ENCODE results near the gene AADACL2. TPM values are rescaled to one million over a fixed set of nuclear protein-coding genes. Genes with fewer than 3 reads are reported as not detected.

AADACL2 gene
- total and polyA plus RNA-seq, 2 donors (not counting 1 experiment from before 2014, with no cell fraction given) = not detected

- Histone ChIP-seq H3K4me2 (replicated peaks; ENCODE audit: low read depth, low read length, poor library complexity, severe bottlenecking) (no peak overlapping the region), H3K4me3 (ENCODE audit: control extremely low read depth in 1 of 5, extremely low read depth in 1 of 5, insufficient read depth in 1 of 5, low read depth in 2 of 5, low read length in 4 of 5) (no peak overlapping the region), H3K9me3 (ENCODE audit: control extremely low read depth in 1 of 3, control insufficient read depth in 2 of 3, insufficient read depth in 1 of 3, low read length in 2 of 3) (no peaks in the 10 kb centered on the region), H3K27me3 (replicated peaks in 1 of 4; ENCODE audit: control extremely low read depth in 1 of 4, control insufficient read depth in 3 of 4, insufficient read depth in 4 of 4, low read length in 3 of 4) (no peaks in the 10 kb centered on the region), H3K36me3 (replicated peaks in 1 of 2; ENCODE audit: control extremely low read depth in 1 of 2, control insufficient read depth in 1 of 2, extremely low read depth in 1 of 2, insufficient read depth in 2 of 2, low read length in 1 of 2) (no peaks in the 10 kb centered on the region), H3K27ac (ENCODE audit: low read length in 2 of 2) (no peak overlapping the region), H2AFZ (ENCODE audit: insufficient read depth, low read depth, low read length, poor library complexity, severe bottlenecking) (no peak overlapping the region), H4K20me1 (ENCODE audit: control insufficient read depth, insufficient read depth, low read length, poor library complexity, severe bottlenecking) (no peaks in the 10 kb centered on the region), H3K9ac (ENCODE audit: low read length) (no peak overlapping the region), H3K4me1 (ENCODE audit: control insufficient read depth in 2 of 2, insufficient read depth in 2 of 2, low read length in 2 of 2) (no peaks in the 10 kb centered on the region), H3K79me2 (ENCODE audit: control insufficient read depth, insufficient read depth, low read length) (no peaks in the 10 kb centered on the region)
- ATAC-seq (ENCODE audit: low read depth) (no peak), DNase-seq (no peak)
- H3K27ac Mint-ChIP-seq = no peak overlapping the region
- no peak overlapping the region for H3K4me3 Mint-ChIP-seq
- ChIA-PET POLR2A (no interaction called here), CTCF (no interaction called here)
- intact Hi-C loops (cut with micrococcal nuclease) = no loop called here
- TF ChIP-seq EZH2 (IDR thresholded peaks at IDR 0.05; ENCODE audit: borderline replicate concordance, insufficient read depth, low read depth, low read length, poor library complexity, severe bottlenecking) = no peak
- TF ChIP-seq, protein P1, sequence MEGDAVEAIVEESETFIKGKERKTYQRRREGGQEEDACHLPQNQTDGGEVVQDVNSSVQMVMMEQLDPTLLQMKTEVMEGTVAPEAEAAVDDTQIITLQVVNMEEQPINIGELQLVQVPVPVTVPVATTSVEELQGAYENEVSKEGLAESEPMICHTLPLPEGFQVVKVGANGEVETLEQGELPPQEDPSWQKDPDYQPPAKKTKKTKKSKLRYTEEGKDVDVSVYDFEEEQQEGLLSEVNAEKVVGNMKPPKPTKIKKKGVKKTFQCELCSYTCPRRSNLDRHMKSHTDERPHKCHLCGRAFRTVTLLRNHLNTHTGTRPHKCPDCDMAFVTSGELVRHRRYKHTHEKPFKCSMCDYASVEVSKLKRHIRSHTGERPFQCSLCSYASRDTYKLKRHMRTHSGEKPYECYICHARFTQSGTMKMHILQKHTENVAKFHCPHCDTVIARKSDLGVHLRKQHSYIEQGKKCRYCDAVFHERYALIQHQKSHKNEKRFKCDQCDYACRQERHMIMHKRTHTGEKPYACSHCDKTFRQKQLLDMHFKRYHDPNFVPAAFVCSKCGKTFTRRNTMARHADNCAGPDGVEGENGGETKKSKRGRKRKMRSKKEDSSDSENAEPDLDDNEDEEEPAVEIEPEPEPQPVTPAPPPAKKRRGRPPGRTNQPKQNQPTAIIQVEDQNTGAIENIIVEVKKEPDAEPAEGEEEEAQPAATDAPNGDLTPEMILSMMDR (IDR thresholded peaks at IDR 0.05) = no peak
- no CpG with 5 or more reads among the region's 1 CpG for WGBS (ENCODE audit: insufficient coverage)
- no peaks in the 10 kb centered on the region for H3K9me3 Mint-ChIP-seq (ENCODE audit: insufficient read depth)
- no peaks in the 10 kb centered on the region for H3K4me1 Mint-ChIP-seq
- no peaks in the 10 kb centered on the region for H3K27me3 Mint-ChIP-seq
These were observed 45.2 kb upstream of the AADACL2 start for GRCh38 chr3:151688571-151688970.

GRCh38 chr3:151690645-151691044 is 43.1 kb upstream of the AADACL2 start:
- Histone ChIP-seq H3K36me3 (replicated peaks in 1 of 2; ENCODE audit: control extremely low read depth in 1 of 2, control insufficient read depth in 1 of 2, extremely low read depth in 1 of 2, insufficient read depth in 2 of 2, low read length in 1 of 2) (no peaks in the 10 kb centered on the region), H3K27me3 (replicated peaks in 1 of 4; ENCODE audit: control extremely low read depth in 1 of 4, control insufficient read depth in 3 of 4, insufficient read depth in 4 of 4, low read length in 3 of 4) (no peaks in the 10 kb centered on the region), H3K27ac (ENCODE audit: low read length in 2 of 2) (no peak overlapping the region), H4K20me1 (ENCODE audit: control insufficient read depth, insufficient read depth, low read length, poor library complexity, severe bottlenecking) (no peaks in the 10 kb centered on the region), H3K4me1 (ENCODE audit: control insufficient read depth in 2 of 2, insufficient read depth in 2 of 2, low read length in 2 of 2) (no peaks in the 10 kb centered on the region), H3K4me3 (ENCODE audit: control extremely low read depth in 1 of 5, extremely low read depth in 1 of 5, insufficient read depth in 1 of 5, low read depth in 2 of 5, low read length in 4 of 5) (no peak overlapping the region), H2AFZ (ENCODE audit: insufficient read depth, low read depth, low read length, poor library complexity, severe bottlenecking) (no peak overlapping the region), H3K9ac (ENCODE audit: low read length) (no peak overlapping the region), H3K9me3 (ENCODE audit: control extremely low read depth in 1 of 3, control insufficient read depth in 2 of 3, insufficient read depth in 1 of 3, low read length in 2 of 3) (no peaks in the 10 kb centered on the region), H3K4me2 (replicated peaks; ENCODE audit: low read depth, low read length, poor library complexity, severe bottlenecking) (no peak overlapping the region), H3K79me2 (ENCODE audit: control insufficient read depth, insufficient read depth, low read length) (no peaks in the 10 kb centered on the region)
- Mint-ChIP-seq H3K27ac (no peak overlapping the region), H3K4me3 (no peak overlapping the region), H3K9me3 (ENCODE audit: insufficient read depth) (no peaks in the 10 kb centered on the region), H3K4me1 (no peaks in the 10 kb centered on the region), H3K27me3 (no peaks in the 10 kb centered on the region)
- CTCF ChIA-PET = no interaction called here
- ATAC-seq (ENCODE audit: low read depth) (no peak), DNase-seq (no peak)
- WGBS (ENCODE audit: insufficient coverage) = no CpG with 5 or more reads among the region's 1 CpG
- POLR2A ChIA-PET = no interaction called here
- no peak for TF ChIP-seq EZH2 (IDR thresholded peaks at IDR 0.05; ENCODE audit: borderline replicate concordance, insufficient read depth, low read depth, low read length, poor library complexity, severe bottlenecking)
- TF ChIP-seq, protein P1 (IDR thresholded peaks at IDR 0.05) = no peak
- intact Hi-C loops (cut with micrococcal nuclease) = no loop called here

Measured in B cell (primary cell).